IPS-NIHi11 (cell line): ENCODE results near the gene AGRN.
"Not testable (repeated sequence)": the region's sequence is repeated elsewhere in the genome, so short reads cannot be mapped to it uniquely, and the experiment has no call there.

Source experiments
- DNase-seq: peaks from one replicate; pipeline ENCODE4 v3.0.0; 2012; ENCODE audit warnings: mixed read lengths, low spot score

AGRN gene

GRCh38 chr1:1053682-1054081, 33.8 kb downstream of the AGRN start:
- DNase-seq: no peak

GRCh38 chr1:1054099-1054700, 34.3 kb downstream of the AGRN start:
- no peak for DNase-seq

DNA sequence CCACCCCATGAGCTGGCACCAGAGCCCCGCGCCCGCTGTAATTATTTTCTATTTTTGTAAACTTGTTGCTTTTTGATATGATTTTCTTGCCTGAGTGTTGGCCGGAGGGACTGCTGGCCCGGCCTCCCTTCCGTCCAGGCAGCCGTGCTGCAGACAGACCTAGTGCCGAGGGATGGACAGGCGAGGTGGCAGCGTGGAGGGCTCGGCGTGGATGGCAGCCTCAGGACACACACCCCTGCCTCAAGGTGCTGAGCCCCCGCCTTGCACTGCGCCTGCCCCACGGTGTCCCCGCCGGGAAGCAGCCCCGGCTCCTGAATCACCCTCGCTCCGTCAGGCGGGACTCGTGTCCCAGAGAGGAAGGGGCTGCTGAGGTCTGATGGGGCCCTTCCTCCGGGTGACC, 35.1 kb downstream of the AGRN start:
- DNase-seq: no peak

GRCh38 chr1:1055841-1056736, 36.2 kb downstream of the AGRN start:
- no peak for DNase-seq

DNA sequence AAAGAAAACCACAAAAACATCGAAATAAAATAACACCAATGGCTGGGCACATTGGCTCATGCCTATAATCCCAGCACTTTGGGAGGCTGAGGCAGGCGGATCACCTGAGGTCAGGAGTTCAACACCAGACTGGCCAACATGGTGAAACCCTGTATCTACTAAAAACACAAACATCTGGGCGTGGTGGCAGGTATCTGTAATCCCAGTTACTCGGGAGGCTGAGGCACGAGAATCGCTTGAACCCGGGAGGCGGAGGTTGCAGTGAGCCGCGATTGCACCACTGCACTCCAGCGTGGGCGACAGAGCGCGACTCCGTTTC, 37.8 kb downstream of the AGRN start:
- not testable (repeated sequence) for DNase-seq

DNA sequence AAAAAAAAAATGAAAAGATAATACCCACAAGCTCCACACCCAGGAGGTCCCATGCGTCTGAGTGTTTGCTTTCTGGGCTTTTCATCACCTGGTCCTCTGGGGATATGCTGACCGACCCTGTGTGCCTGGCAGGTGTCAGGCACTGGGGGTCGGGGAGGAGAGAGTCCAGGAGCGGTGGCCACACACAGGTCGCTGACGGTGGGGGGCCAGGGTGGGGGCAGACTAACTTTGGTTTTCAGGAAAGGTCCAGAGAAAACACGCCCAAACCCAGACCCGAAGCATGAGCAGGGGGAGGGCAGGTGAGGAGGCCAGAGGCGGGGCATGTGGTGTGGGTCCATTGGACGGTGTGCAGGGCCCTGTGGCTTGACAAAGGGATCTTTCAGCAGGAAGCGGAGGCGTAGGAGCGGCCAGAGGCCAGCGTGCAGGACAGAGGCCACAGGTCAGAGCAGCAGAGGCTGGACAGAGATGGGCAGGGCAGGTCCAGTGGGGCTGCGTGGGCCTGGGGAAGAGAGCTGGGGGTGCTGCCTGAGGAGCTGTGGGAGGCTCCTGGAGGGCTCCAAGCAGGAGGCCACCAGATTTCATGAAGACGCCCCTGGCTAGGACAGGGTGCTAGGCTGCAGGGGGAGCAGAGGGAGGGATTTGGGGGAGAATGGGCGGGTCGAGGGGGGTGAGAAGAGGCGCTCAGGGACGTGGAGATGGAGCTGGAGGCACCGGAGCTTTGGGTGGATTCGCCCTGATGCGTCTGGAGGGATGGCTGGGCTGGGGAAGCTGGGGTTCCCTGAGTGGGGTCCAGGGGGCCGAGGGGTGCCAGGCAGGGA, 38.4 kb downstream of the AGRN start:
- DNase-seq: no peak

DNA sequence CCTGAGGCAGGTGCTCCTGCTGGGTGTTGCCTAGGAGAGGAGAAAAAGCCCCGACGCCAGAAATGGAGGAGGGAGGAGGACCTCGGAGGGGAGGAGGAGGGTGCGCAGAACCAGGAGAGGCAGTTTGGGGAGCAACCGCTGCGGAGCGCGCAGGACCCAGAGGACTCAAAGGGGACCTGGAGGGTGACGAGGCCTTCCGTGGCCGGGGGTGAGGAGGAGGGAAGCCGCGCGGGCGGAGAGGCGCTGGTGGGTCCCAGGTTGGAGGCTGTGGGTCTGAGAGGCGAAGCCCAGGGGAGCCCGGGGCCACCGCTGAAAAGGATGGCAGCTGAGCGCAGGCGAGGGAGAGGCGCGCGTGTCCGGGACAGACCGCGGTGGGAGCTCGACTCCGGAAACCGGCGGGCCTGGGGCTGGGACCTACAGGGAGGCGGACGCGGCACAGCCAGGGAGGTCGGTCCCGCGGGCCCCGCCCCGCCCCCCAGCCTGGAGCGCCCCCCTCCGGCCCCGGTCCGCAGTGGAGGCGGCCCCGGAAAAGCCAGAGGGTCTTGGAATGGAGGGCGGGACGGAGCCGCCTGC, 39.1 kb downstream of the AGRN start:
- no peak for DNase-seq

DNA sequence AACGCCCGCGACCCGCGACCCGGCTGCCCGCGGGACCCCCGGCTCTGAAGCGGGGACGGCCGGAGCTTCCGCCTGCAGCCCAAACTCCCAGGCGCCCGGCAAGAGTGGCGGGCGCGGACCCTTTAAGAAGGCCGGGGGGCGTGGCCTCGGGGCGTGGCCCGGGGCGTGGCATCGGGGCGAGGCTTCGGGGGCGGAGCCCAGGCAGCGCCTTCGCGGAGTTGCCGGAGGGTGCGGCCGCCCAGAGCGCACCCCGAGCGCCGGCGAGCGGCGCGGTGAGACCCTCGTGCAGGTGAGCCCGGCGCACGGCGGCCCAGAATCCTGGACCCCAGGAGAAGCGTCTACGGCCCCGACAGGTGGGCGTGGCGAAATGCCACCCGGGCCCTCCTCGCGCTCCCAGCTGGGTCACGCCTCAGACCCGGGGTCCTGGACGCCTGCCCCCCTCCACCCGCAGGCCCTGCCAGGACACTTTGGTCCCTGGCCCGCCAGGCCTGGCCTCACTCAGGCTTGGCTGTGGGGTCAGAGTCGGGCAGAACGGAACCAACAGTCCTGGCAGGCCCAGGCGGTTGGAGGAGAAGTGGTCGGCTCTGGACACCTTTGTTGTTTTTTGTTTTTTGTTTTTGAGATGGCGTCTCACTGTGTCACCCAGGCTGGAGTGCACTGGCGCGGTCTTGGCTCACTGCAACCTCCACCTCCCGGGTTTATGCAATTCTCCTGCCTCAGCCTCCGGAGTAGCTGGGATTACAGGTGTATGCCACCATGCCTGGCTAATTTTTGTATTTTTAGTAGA, 39.8 kb downstream of the AGRN start:
- DNase-seq: peak; percentile 97

DNA sequence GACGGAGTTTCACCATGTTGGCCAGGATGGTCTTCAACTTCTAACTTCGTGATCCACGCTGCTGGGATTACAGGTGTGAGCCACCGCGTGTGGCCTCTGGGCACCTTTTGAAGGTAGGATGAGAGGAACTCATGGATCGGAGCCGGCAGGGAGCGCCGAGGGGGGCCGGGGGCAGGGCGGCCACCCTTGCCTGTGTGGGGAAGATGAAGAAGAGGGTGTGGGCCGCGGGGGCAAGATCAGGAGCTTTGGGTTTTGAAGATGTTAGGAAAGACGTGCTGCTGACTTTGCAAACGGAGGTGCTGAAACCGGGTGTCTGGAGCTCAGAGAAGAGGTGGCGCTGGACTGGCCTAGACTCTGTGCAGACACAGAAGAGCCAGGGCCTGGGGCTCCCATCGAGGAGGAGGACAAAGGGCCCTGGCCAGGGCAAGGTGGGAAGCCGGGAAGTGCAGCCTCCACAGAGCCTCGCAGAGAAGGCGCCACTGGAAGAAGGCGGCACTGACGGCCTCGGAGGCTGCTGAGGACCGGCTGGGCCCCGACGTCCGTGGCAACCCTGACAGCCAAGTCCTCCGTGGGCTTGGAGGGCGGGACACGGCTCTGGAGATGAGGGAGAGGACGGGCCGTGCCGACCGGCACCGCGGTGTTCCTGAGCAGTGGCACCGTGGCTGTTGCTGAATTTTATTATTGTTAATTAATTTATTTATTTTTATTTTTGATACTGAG, 40.5 kb downstream of the AGRN start:
- no peak for DNase-seq

DNA sequence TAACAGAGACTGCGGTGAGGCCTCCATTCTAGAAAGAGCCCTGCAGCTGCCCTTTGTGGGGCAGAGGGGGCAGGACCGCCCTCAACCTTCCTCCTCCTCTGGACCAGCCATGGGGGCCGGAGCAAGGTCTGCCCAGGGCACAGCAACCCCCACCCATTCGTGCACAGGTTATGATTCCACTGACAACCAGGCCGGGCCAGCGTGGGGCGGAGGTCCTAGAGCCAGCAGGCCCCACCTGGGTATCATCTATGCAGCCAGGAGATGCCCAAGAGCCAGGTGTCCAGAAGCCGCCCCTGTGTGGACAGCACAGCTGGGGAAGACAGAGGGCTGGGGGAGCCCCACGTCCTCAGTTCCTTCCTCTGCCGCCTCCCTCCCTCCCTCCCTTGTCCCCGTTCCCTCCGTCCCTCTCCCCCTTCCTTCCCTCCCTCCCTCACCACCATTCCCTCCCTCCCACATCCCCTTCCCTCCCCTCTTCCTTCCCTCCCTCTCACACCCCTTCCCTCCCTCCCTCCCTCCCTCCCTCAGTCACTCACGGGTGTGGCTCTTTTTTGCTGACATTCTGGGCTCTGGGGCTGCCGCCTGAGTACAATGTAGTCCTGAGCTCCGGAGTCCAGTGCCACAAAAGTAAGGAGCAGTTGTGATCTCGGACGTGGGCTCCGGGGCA, 41.9 kb downstream of the AGRN start:
- no peak for DNase-seq

GRCh38 chr1:1062348-1063163, 42.6 kb downstream of the AGRN start:
- DNase-seq: no peak

GRCh38 chr1:1063261-1063944, 43.5 kb downstream of the AGRN start:
- DNase-seq: no peak

DNA sequence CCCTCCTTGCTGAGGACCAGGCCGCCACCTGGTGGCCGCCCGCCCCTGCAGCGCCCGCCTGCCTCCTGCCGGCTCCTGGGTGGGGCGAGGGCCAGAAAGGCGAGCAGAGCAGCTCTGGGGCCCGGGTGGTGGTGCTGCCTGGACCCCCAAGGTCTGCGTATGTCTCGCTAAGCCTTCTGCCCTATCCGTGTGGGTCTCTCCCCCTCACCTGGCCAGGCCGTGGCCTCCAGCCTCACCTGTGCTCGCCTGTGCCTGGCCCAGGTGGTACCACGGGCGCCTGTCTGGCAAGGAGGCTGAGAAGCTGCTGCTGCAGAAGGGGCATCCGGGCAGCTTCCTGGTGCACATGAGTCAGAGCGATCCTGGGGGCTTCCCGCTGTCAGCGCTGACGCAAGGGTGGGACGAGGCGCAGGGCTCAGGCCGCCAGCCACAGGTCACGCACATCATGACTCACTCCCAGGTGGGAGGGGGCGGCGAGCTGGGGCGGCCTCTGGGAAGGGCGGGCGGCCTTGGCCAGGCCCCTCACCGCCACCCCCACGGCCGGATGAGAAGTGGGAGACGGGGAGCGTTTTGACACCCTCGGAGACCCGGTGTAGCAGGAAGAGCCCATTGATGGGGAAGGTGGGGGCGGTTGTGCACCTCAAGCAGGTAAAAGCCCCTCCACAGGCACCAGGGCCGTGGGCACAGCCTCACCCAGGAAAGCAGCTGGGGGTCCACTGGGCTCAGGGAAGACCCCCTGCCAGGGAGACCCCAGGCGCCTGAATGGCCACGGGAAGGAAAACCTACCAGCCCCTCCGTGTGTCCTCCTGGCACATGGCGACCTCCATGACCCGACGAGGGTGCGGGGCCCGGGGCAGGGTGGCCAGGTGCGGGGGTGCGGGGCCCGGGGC, 44.3 kb downstream of the AGRN start:
- DNase-seq: peak; percentile 86

DNA sequence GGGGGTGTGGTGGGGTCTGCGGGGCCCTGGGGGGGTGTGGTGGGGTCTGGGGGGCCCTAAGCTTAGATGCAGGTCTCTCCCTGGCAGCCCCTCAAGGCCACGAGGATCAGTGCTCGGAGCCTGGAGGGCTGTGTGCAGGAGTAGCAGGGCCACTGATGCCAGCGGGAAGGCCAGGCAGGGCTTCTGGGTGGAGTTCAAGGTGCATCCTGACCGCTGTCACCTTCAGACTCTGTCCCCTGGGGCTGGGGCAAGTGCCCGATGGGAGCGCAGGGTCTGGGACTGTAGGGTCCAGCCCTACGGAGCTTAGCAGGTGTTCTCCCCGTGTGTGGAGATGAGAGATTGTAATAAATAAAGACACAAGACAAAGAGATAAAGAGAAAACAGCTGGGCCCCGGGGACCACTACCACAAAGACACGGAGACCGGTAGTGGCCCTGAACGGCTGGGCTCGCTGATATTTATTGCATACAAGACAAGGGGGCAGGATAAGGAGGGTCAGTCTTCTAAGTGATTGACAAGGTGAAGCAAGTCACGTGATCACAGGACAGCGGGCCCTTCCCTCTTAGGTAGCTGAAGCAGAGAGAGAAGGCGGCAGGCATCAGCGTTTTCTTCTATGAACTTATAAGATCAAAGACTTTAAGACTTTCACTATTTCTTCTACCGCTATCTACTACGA, 45.5 kb downstream of the AGRN start:
- DNase-seq: no peak

- not testable (repeated sequence) for DNase-seq
Measured at GRCh38 chr1:1065940-1066304, 46.0 kb downstream of the AGRN start.

- DNase-seq: no peak
Measured at GRCh38 chr1:1066403-1067283, 46.7 kb downstream of the AGRN start.
